SK-N-SH (cell line): Measurements from ENCODE around the gene RAB30. TPM values are rescaled to one million over a fixed set of nuclear protein-coding genes. Genes with fewer than 3 reads are reported as not detected.

Experiments used
- CTCF ChIA-PET: fragments of 300-600, 350-600 bp; formaldehyde crosslinking; extraction: SDS; loops from one replicate; lab custom pipeline; 2021; lab: Yijun Ruan, JAX
- POLR2A ChIA-PET: fragments of 350-600 bp; sonication (Branson Sonifier 250); formaldehyde crosslinking; extraction: SDS; loops from one replicate; lab custom pipeline; 2020; ENCODE audit warnings: antibody characterized with exemption, inconsistent platforms; lab: Yijun Ruan, JAX
- DNase-seq: peaks from one replicate; pipeline ENCODE4 v3.0.0; 2012
- H2AFZ ChIP-seq: fragments of 200-600 bp; sonication (generic); 2 replicates; pipeline ENCODE4 v1.8.1; 2016; ENCODE audit warnings: antibody characterized with exemption, mild to moderate bottlenecking, low read depth
- H3F3A ChIP-seq: fragments of 200-600 bp; sonication (generic); replicated peaks from 2 replicates; pipeline ENCODE3; 2016; ENCODE audit warnings: antibody characterized with exemption, mild to moderate bottlenecking; ENCODE audit not compliant: insufficient read depth
- H3K27ac ChIP-seq, 2 experiments: fragments of 200-500 bp in 1 of 2; fragments of 200-600 bp in 1 of 2; sonication (Bioruptor generic) in 1 of 2; sonication (generic), shearing (Covaris generic) in 1 of 2; 2 replicates each; pipeline versions ENCODE4 v1.5.1 to v1.6.1; 2014 to 2016; ENCODE audit warnings: low read depth in 2 of 2, inconsistent platforms in 1 of 2, low read length in 1 of 2, mild to moderate bottlenecking in 1 of 2, mixed read lengths in 1 of 2
- H3K27me3 ChIP-seq: fragments of 200-600 bp; sonication (generic), shearing (Covaris generic); 2 replicates; pipeline ENCODE4 v1.6.1; 2016; ENCODE audit warnings: mixed run types; ENCODE audit not compliant: insufficient read depth
- H3K36me3 ChIP-seq, 2 experiments: fragments of 200-500 bp in 1 of 2; fragments of 200-600 bp in 1 of 2; sonication (Bioruptor generic) in 1 of 2; sonication (generic) in 1 of 2; replicated peaks in 1 of 2; 2 replicates each; pipeline versions ENCODE3 to v1.5.1; 2014 to 2016; ENCODE audit warnings: low read length in 1 of 2, mild to moderate bottlenecking in 1 of 2; ENCODE audit not compliant: insufficient read depth in 2 of 2, control insufficient read depth in 1 of 2
- H3K4me1 ChIP-seq, 2 experiments: fragments of 200-500 bp in 1 of 2; fragments of 200-600 bp in 1 of 2; sonication (Bioruptor generic) in 1 of 2; sonication (generic), shearing (Covaris generic) in 1 of 2; 2 replicates each; pipeline versions ENCODE4 v1.5.1 to v1.6.1; 2014 to 2016; ENCODE audit warnings: low read depth in 1 of 2, low read length in 1 of 2, mixed run types in 1 of 2; ENCODE audit not compliant: insufficient read depth in 2 of 2, control insufficient read depth in 1 of 2
- H3K4me2 ChIP-seq: fragments of 200-600 bp; sonication (generic), shearing (Covaris generic); 2 replicates; pipeline ENCODE4 v1.6.1; 2017; ENCODE audit warnings: mixed run types
- H3K4me3 ChIP-seq, 2 experiments: fragments of 200-500 bp in 1 of 2; fragments of 200-600 bp in 1 of 2; sonication (Bioruptor generic) in 1 of 2; sonication (generic), shearing (Covaris generic) in 1 of 2; 2 replicates each; pipeline versions ENCODE4 v1.5.1 to v1.8.1; 2014 to 2016; ENCODE audit warnings: low read depth in 2 of 2, inconsistent platforms in 1 of 2, low read length in 1 of 2, mild to moderate bottlenecking in 1 of 2, mixed read lengths in 1 of 2, moderate library complexity in 1 of 2
- H3K79me2 ChIP-seq: fragments of 200-600 bp; sonication (generic); 2 replicates; pipeline ENCODE4 v1.8.1; 2017; ENCODE audit warnings: mild to moderate bottlenecking; ENCODE audit not compliant: insufficient read depth
- H3K9ac ChIP-seq: fragments of 200-600 bp; sonication (generic); 2 replicates; pipeline ENCODE4 v1.6.1; 2017; ENCODE audit warnings: mixed run types
- H3K9me2 ChIP-seq: fragments of 200-600 bp; sonication (generic); 2 replicates; pipeline ENCODE4 v1.6.1; 2017; ENCODE audit warnings: mixed run types
- H3K9me3 ChIP-seq: fragments of 200-600 bp; sonication (generic); 2 replicates; pipeline ENCODE4 v1.6.1; 2017; ENCODE audit warnings: mixed run types, mild to moderate bottlenecking, moderate library complexity
- H4K20me1 ChIP-seq: fragments of 200-600 bp; sonication (generic); 2 replicates; pipeline ENCODE4 v1.6.1; 2017; ENCODE audit warnings: mild to moderate bottlenecking, mixed run types; ENCODE audit not compliant: insufficient read depth
- ELF1 ChIP-seq: IDR thresholded peaks from 2 replicates; pipeline ENCODE4 v1.4.0; 2012
- EP300 ChIP-seq, 2 experiments: IDR thresholded peaks; 2 replicates each; pipeline versions ENCODE4 v1.4.0 to v1.6.1; 2012; ENCODE audit warnings: borderline replicate concordance in 1 of 2, low read depth in 1 of 2, low read length in 1 of 2
- EZH2phosphoT487 ChIP-seq: fragments of 200-600 bp; sonication (generic); IDR thresholded peaks from 2 replicates; pipeline ENCODE4 v1.6.1; 2017; ENCODE audit warnings: low read depth, mixed run types, mild to moderate bottlenecking, antibody characterized with exemption, moderate library complexity, borderline replicate concordance
- FOXJ3 ChIP-seq: sonication (generic); formaldehyde crosslinking; IDR thresholded peaks from 2 replicates; pipeline ENCODE4 v1.5.1; 2020; ENCODE audit warnings: mild to moderate bottlenecking, missing genetic modification reagents
- FOXM1 ChIP-seq: IDR thresholded peaks from 2 replicates; pipeline ENCODE4 v1.4.0; 2012; ENCODE audit warnings: low read depth, mild to moderate bottlenecking
- GABPA ChIP-seq: IDR thresholded peaks from 2 replicates; pipeline ENCODE4 v1.4.0; 2012; ENCODE audit warnings: low read depth, mild to moderate bottlenecking
- GATA2 ChIP-seq: sonication (generic); formaldehyde crosslinking; IDR thresholded peaks from 2 replicates; pipeline ENCODE4 v1.5.0; 2020; ENCODE audit warnings: mild to moderate bottlenecking, missing genetic modification reagents
- MEF2A ChIP-seq: IDR thresholded peaks from 2 replicates; pipeline ENCODE4 v1.4.0; 2012; ENCODE audit warnings: low read depth, borderline replicate concordance
- NFIC ChIP-seq: IDR thresholded peaks from 2 replicates; pipeline ENCODE4 v1.4.0; 2012; ENCODE audit warnings: borderline replicate concordance
- NRF1 ChIP-seq: IDR thresholded peaks from 2 replicates; pipeline ENCODE4 v1.6.1; 2012; ENCODE audit warnings: low read depth, mild to moderate bottlenecking, low read length
- RCOR1 ChIP-seq: fragments of 150-350 bp; IDR thresholded peaks from 2 replicates; pipeline ENCODE4 v1.6.1; 2017; ENCODE audit warnings: antibody characterized with exemption, low read length
- RFX5 ChIP-seq: IDR thresholded peaks from 2 replicates; pipeline ENCODE4 v1.6.1; 2012; ENCODE audit warnings: mild to moderate bottlenecking, improper control_type of control experiment, low read length
- RXRA ChIP-seq: IDR thresholded peaks from 2 replicates; pipeline ENCODE4 v1.4.0; 2012; ENCODE audit warnings: low read depth, mild to moderate bottlenecking, borderline replicate concordance
- SIN3A ChIP-seq: IDR thresholded peaks from 2 replicates; pipeline ENCODE4 v1.6.1; 2012; ENCODE audit warnings: low read depth, mild to moderate bottlenecking, low read length, moderate library complexity, borderline replicate concordance
- TCF12 ChIP-seq: IDR thresholded peaks from 2 replicates; pipeline ENCODE4 v1.4.0; 2012
- YY1 ChIP-seq: IDR thresholded peaks from 2 replicates; pipeline ENCODE4 v1.4.0; 2012; ENCODE audit warnings: low read depth, mild to moderate bottlenecking
- polyA plus RNA-seq, 3 experiments: library from polyadenylated mRNA; depleted of rRNA; stranded (reverse); fragments of >200 nt; gene quantifications; 2 replicates each; pipeline ENCODE4 v1.2.3, GENCODE V29; 2012
- TF ChIP-seq, protein P1 (sequence below): IDR thresholded peaks from 2 replicates; pipeline ENCODE4 v1.4.0; 2012; ENCODE audit warnings: low read depth, borderline replicate concordance
- TF ChIP-seq, protein P2 (sequence below): fragments of 150-350 bp; IDR thresholded peaks from 2 replicates; pipeline ENCODE4 v1.6.1; 2017; ENCODE audit warnings: antibody characterized with exemption, low read length, low read depth, borderline replicate concordance
- TF ChIP-seq, protein P3 (sequence below): IDR thresholded peaks from 2 replicates; pipeline ENCODE4 v1.6.1; 2012; ENCODE audit warnings: mild to moderate bottlenecking, low read depth, low read length, moderate library complexity
- TF ChIP-seq, protein P4 (sequence below): fragments of 150-350 bp; IDR thresholded peaks from 2 replicates; pipeline ENCODE4 v1.6.1; 2016; ENCODE audit warnings: mild to moderate bottlenecking, low read depth, low read length

The RAB30 gene
- polyA plus RNA-seq, 1 of the 3 experiments (the other 2 are of a cell fraction): 3.3 TPM

DNA sequence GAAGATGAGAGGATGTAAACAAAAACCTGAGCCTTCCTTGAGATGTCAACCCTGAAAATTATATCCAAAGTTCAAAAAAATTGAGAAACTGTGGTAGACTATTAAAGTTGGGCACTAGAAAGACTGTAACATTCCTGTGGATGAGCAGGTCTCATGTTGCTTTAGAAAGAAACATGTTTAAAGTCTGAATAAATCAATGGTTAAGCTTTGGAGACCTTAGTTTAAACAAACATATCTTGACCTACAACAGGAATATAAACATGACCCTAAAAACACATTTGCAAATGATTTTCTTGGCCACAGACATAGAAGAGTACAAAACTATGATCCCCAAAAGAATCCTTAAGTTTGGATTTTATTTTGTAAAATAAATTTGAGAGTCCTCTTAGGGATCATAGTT is 47.1 kb upstream of the RAB30 start:
- Histone ChIP-seq H3K4me3 (no peak overlapping the region), H3K9me2 (no peaks in the 10 kb centered on the region), H3K9ac (no peak overlapping the region), H3K27ac (no peak overlapping the region), H2AFZ (no peak overlapping the region), H3K79me2 (no peaks in the 10 kb centered on the region), H4K20me1 (no peaks in the 10 kb centered on the region), H3F3A (no peaks in the 10 kb centered on the region)
- CTCF ChIA-PET: no interaction called here
- POLR2A ChIA-PET: no interaction called here
- TF ChIP-seq EP300 (IDR thresholded peaks at IDR 0.05; ENCODE audit: borderline replicate concordance in 1 of 2, low read depth in 1 of 2, low read length in 1 of 2) (no peak), RCOR1 (no peak), EZH2phosphoT487 (no peak), GABPA (no peak), FOXJ3 (no peak), ELF1 (no peak), NRF1 (no peak), SIN3A (no peak), RXRA (no peak), NFIC (no peak), YY1 (no peak), RFX5 (no peak), FOXM1 (no peak), GATA2 (CRISPR knock-in tag) (no peak), TCF12 (no peak), MEF2A (no peak)
- TF ChIP-seq, protein P1, sequence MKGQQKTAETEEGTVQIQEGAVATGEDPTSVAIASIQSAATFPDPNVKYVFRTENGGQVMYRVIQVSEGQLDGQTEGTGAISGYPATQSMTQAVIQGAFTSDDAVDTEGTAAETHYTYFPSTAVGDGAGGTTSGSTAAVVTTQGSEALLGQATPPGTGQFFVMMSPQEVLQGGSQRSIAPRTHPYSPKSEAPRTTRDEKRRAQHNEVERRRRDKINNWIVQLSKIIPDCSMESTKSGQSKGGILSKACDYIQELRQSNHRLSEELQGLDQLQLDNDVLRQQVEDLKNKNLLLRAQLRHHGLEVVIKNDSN: no peak
- TF ChIP-seq, protein P2, sequence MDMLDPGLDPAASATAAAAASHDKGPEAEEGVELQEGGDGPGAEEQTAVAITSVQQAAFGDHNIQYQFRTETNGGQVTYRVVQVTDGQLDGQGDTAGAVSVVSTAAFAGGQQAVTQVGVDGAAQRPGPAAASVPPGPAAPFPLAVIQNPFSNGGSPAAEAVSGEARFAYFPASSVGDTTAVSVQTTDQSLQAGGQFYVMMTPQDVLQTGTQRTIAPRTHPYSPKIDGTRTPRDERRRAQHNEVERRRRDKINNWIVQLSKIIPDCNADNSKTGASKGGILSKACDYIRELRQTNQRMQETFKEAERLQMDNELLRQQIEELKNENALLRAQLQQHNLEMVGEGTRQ: no peak
- TF ChIP-seq, protein P3, sequence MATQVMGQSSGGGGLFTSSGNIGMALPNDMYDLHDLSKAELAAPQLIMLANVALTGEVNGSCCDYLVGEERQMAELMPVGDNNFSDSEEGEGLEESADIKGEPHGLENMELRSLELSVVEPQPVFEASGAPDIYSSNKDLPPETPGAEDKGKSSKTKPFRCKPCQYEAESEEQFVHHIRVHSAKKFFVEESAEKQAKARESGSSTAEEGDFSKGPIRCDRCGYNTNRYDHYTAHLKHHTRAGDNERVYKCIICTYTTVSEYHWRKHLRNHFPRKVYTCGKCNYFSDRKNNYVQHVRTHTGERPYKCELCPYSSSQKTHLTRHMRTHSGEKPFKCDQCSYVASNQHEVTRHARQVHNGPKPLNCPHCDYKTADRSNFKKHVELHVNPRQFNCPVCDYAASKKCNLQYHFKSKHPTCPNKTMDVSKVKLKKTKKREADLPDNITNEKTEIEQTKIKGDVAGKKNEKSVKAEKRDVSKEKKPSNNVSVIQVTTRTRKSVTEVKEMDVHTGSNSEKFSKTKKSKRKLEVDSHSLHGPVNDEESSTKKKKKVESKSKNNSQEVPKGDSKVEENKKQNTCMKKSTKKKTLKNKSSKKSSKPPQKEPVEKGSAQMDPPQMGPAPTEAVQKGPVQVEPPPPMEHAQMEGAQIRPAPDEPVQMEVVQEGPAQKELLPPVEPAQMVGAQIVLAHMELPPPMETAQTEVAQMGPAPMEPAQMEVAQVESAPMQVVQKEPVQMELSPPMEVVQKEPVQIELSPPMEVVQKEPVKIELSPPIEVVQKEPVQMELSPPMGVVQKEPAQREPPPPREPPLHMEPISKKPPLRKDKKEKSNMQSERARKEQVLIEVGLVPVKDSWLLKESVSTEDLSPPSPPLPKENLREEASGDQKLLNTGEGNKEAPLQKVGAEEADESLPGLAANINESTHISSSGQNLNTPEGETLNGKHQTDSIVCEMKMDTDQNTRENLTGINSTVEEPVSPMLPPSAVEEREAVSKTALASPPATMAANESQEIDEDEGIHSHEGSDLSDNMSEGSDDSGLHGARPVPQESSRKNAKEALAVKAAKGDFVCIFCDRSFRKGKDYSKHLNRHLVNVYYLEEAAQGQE: no peak
- TF ChIP-seq, protein P4, sequence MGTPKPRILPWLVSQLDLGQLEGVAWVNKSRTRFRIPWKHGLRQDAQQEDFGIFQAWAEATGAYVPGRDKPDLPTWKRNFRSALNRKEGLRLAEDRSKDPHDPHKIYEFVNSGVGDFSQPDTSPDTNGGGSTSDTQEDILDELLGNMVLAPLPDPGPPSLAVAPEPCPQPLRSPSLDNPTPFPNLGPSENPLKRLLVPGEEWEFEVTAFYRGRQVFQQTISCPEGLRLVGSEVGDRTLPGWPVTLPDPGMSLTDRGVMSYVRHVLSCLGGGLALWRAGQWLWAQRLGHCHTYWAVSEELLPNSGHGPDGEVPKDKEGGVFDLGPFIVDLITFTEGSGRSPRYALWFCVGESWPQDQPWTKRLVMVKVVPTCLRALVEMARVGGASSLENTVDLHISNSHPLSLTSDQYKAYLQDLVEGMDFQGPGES: no peak
- TF ChIP-seq, all 33 proteins: peak for 0
- H3K4me2 ChIP-seq: no peak overlapping the region
- no peaks in the 10 kb centered on the region for H3K9me3 ChIP-seq
- DNase-seq: no peak
- H3K4me1 ChIP-seq: no peaks in the 10 kb centered on the region
- no peaks in the 10 kb centered on the region for H3K36me3 ChIP-seq
- H3K27me3 ChIP-seq: no peaks in the 10 kb centered on the region
